ENCODE results near the gene MATN1. TPM values are rescaled to one million over a fixed set of nuclear protein-coding genes. Genes with fewer than 3 reads are reported as not detected.

Gene MATN1
- total RNA-seq, 1 experiment from 2014 or later = not detected

DNA sequence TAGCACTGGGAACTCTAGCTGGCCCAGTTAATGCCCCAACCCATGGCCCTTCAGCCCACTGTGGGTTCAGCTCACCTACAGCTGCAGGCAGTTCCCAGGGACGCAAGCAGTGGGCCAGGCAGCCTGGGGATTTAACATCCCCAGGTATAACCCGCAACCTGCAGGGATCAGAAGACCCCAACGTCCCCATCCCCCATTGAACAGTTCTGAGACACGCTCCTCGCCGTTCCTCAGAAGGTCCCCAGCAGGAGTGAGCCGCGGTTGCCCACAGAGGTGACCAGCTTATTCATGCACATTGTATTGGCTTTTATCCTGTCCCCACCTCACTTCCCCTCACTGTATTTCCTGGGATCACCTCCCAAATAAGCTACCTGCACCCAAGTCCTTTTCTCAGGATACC, 5.0 kb upstream of the MATN1 start:
- Histone ChIP-seq H3K9me3 (no peaks in the 10 kb centered on the region), H3K4me3 (no peak overlapping the region), H3K36me3 (no peaks in the 10 kb centered on the region), H3K27me3 (no peaks in the 10 kb centered on the region)
- no peak for DNase-seq

DNA sequence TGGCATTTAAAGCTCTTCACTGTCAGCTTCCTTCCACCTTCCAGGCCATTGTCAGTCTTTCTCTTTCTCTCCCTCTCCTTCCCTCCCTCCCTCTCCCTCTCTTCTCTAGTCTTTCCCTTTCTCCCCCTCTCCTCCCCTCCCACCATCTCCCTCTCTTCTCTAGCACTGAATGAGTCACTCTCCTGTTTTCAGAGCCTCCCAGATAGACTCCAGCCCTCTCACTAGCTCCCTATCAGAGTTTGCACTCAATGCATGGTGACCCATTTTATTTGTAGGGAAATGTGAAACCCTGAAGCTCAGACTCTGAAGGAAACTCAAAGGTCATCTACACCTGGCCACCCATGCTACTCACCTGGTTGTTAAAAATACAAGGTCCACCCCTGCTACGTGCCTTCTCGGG, 4.4 kb upstream of the MATN1 start:
- Histone ChIP-seq H3K36me3 (no peaks in the 10 kb centered on the region), H3K27me3 (no peaks in the 10 kb centered on the region), H3K9me3 (no peaks in the 10 kb centered on the region), H3K4me3 (no peak overlapping the region)
- DNase-seq = no peak

DNA sequence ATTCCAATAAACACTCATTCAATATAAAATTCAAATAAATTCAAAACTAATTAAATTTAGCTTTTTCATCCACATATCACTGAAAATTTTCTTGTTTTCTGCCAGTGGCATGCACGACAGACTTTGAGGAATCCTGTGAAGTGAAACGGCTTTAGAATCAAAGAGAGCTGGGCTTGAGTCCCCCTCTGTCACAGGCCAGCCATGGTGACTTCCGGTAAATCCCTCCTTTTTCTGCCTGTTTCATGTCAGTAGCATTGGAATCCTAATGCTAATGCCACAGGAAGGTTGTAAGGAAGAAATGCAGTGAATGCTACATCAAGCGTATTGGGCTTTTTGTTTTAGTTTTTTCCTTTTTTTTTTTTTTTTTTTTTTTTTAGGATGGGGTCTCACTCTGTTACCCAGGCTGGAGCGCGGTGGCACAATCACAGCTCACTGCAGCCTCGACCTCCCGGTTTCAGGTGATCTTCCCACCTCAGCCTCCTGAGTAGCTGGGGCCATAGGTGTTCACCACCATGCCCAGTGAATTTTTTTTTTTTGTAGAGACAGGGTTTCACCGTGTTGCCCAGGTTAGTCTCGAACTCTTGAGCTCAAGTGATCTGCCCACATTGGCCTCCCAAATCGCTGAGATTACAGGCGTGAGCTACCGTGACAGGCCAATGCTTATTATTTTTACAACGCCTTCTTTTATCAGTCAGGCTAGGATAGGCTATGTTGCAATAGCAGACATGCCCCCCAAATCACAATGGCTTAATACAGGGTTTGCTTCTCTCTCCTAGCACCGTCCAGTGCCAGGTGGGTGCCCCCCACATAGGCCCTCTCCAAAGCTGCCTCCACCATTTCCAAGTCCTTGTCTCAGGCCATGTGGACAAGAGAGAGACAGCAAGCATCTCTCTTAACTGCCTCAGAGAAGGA, 3.6 kb upstream of the MATN1 start:
- no peaks in the 10 kb centered on the region for H3K27me3 ChIP-seq
- H3K36me3 ChIP-seq = no peaks in the 10 kb centered on the region
- H3K9me3 ChIP-seq = no peaks in the 10 kb centered on the region
- no peak for DNase-seq
- H3K4me3 ChIP-seq = no peak overlapping the region

DNA sequence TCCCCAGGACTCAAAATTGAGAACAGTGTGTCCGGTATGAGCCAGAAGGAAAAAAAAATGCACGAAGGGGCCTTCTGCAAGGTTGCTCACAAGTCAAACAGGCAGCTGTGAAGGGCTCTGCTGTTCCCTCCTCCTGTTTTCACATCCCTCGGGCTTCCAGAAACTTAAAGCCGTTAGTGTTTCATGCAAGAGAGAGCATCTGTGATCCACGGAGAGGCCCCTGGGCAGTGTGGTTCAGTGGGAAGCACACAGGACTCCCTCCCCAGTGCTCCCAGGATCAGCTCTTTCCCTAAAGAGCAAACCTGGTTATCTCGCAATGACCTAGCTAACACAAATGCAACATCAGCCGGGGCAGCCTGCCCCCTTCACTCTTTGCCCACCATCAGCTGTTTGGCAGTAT, 2.9 kb upstream of the MATN1 start:
- no peak for DNase-seq
- no peaks in the 10 kb centered on the region for H3K9me3 ChIP-seq
- H3K36me3 ChIP-seq = no peaks in the 10 kb centered on the region
- H3K27me3 ChIP-seq = no peaks in the 10 kb centered on the region
- H3K4me3 ChIP-seq = no peak overlapping the region

DNA sequence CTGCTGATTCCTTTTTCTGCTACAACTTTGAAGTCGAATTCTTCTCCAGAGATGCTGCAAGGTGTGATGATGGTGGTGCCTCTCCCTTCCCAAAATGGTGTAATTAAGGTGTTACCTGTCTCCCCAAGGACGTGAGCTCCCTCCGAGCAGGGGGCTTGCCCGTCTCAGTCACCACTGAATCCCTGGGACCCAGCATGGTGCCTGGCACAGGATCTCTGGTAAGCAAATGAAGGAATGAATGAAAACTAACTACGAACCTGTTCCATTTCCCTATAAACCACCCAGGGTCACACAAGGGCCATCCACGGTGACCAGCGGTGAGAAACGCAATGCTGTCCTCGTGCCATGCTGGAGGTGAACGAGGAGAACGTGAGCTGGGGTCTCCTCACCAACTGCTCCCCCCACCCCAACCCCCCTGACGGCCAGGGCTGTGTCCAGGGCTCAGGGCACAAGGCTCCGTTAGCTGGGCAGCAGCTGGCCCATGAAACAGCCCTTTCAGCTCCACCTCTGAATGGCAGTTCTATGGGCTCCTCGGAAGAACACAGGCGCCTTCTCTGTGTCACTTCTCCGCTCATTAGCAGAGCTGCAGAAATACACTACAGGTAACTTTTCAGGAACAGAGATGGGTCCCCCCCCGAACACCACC, 2.2 kb upstream of the MATN1 start:
- Histone ChIP-seq H3K36me3 (no peaks in the 10 kb centered on the region), H3K4me3 (no peak overlapping the region), H3K27me3 (no peaks in the 10 kb centered on the region), H3K9me3 (no peaks in the 10 kb centered on the region)
- DNase-seq = no peak

DNA sequence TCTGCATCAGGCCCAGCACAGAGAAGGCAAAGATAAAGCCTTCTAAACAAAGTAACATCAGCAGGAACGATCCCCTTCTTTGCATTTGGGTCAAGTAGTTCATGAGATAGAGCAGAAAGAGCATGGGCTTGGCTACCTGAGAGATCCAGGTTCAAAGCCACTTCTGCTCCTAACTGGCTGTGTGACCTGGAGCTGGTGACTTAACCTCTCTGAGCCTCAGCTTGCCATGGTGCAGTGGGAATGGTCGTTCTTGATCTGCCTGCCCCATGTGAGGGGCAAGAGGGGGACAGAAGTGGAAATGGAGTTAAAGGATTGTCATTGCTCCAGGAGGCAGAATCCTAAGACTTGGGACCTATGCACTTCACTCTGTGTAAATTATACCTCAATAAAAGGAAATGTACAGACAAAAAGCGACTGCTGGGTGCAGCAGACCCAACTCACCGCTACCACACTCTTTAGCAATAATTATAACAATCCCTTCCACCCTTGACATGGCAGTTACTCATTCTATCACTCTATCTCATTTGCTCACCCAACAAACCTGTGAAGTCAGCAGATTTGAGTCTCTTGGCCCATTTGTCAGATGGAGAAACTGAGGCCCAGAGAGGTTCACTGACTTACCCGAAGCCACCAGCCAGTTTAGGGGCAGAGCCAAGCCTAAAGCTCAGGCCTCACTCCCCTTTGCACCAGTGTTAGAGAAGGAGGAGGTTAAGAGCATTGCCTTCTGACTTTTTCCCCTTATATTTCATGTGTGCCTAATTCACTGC, 1.5 kb upstream of the MATN1 start:
- Histone ChIP-seq H3K4me3 (no peak overlapping the region), H3K36me3 (no peaks in the 10 kb centered on the region), H3K27me3 (no peaks in the 10 kb centered on the region), H3K9me3 (no peaks in the 10 kb centered on the region)
- DNase-seq = no peak

DNA sequence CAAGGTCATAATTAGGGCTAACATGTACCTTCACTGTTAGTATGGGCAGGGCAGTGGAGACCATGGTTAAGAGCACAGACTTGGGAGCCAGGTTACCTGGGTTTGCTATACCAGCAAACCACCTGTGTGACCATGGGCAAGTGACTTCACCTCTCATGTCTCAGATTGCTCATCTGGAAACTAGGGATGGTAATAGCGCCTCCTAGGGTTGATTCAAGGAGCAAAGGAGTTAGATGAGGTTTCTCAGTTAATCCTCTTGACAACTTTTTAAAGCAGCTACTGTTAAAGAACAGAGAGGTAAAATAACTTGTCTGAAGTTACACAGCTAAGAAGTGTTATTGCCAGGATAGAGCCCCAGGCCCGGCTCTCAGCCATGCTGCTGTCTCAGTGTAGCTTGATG, 790 bp upstream of the MATN1 start:
- no peak for DNase-seq
- Histone ChIP-seq H3K9me3 (no peaks in the 10 kb centered on the region), H3K27me3 (no peaks in the 10 kb centered on the region), H3K36me3 (no peaks in the 10 kb centered on the region), H3K4me3 (no peak overlapping the region)

DNA sequence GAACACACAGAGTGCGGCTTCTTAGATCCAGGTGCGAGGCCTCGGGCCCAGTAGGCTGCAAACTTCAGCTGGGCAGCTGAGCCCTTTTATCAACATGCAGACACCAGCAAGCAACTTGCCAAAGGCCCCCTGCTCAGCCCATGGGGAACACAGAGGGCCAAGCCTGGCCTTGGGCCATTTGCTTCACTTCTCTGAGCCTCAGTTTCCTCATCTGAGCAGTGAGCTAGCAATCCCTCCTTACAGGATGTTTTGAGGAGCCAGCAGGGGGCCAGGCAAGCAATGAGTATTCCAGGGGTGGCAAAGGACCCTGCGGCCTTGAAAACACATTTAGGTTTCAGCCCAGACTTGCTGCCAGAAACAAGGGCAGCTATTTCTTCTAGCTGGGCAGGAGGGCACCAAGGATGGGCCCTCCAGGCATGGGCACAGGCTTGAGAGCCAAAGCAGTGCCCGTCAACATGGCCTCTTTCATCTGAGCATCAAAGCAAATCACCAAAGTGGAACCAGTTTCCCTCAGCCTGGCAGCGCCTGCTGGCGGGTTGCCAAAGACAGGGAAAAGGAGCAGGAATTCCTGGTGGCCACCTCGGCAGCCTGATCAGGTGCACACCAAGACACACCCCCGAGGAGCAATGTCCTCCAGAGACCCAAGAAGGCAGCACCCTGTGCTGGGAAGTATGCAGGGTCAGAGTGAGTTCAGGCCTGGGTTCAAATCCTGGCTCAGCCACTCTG, 1.4 kb downstream of the MATN1 start:
- no peaks in the 10 kb centered on the region for H3K27me3 ChIP-seq
- no peaks in the 10 kb centered on the region for H3K36me3 ChIP-seq
- no peaks in the 10 kb centered on the region for H3K9me3 ChIP-seq
- no peak overlapping the region for H3K4me3 ChIP-seq
- no peak for DNase-seq

DNA sequence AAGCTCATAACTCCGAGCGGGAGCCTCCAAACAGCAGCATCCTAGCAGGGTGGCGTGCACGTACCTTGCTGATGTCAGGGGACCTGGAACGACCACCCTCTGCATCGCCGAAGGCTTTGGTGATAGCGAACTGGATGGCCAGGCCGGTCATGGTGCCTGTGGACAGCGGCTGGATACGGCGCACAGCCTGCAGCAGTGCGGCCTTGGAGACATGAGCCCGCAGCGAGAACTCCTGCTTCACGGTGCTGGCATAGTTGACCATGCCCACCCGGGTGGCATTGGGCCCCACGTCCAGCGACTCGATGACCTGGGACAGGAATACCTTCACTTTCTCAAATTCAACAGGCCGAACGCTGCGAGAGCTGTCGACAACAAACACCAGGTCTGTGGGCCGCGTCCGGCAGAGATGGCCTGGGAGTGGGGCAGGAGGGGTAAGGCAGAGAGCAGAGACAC, 2.0 kb downstream of the MATN1 start:
- no peak for DNase-seq

DNA sequence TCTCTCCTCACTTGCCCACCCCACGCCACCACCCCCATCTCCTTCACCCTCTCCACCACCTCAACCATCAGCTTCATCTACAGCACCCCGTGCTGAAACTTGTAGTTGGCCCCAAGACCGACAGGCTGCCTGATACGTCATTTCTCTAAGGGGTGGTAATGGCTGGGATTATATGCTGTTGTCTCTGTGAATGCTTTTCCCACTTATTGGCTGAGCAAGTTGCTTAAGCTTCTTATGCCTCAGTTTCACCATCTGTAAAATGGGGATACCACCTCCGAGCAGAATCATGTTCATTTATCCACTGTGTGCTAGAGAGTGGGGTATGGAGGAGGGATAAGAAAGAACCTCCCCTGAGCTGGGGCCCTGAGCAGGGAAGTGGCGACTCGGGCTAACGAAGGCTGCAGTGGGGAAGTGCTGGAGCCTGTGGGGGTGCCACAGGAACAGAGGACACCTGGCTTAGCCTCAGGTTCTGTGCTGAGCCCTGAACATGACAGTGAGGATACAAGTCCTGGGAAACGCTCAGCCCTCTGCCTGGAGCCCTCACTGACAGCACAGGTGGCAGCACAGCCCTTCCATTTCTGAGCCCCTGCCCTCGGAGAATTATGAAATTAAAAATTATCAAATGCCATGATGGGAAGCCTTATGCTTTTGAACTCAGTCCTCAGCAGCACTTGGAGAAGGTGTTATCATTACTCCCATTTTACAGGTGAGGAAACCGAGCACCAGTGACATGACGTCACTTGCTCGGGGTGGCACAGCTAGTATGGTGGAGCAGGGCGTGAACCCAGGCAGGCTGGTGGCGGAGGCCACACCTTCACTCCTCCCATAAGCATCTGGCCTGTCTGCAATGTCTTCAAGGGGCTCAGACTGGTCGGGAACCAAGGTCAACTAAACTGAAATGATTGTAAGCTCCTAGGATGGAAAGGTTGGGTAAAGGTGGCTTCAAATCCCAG, 2.8 kb downstream of the MATN1 start:
- H3K9me3 ChIP-seq = peaks cover under 1% of the 10 kb centered on the region; the same call in 1 of the 2 replicates
- no peaks in the 10 kb centered on the region for H3K36me3 ChIP-seq
- no peak for DNase-seq
- no peak overlapping the region for H3K4me3 ChIP-seq
- H3K27me3 ChIP-seq = no peaks in the 10 kb centered on the region

More for the DNA sequence above, 2.0 kb downstream of the MATN1 start:
- H3K4me3 ChIP-seq = no peak overlapping the region
- H3K36me3 ChIP-seq = no peaks in the 10 kb centered on the region
- no peaks in the 10 kb centered on the region for H3K9me3 ChIP-seq
- H3K27me3 ChIP-seq = no peaks in the 10 kb centered on the region

DNA sequence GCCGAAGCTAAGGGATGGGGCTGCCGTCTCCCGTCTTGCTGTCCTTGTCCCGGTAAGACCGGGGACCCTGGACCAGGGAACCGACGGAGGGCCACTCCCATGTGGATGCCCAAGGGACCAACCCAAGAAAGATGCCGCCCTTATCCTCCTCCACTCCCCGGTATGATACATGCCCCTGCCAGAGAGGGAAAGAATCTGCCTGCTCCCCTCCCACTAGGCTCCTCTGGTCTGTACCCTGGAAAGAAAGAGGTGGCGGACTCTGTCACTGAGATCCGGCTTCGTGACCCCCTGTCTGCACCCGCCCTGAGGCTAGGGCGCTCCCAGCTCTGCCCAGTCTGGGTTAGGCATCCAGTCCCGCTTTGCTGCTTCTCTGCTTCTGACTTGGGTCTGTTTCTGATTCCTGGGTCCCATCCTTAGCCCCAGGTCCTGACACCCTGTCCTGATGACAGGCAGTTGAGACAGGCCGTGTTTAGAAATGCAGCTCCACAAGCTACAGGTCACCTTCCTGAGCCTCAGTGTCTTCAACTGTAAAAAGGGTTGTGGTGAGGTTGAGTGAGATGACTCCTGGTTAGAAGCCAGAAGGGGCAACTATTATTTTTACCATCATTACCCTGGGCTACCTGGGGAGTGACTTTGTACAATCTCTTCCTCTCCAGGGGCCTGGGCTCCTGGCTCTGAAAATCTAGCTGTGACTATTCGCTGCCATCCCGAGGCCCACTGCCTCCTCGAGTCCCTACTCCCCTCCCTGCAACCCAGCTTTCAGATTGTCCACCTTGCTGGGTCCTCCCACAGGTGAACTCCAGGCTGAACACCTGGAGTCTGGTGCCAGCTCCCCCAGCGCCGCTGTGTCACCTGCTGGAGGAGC, 3.7 kb downstream of the MATN1 start:
- Histone ChIP-seq H3K27me3 (no peaks in the 10 kb centered on the region), H3K4me3 (peak overlapping the region; percentile 59), H3K36me3 (no peaks in the 10 kb centered on the region), H3K9me3 (peaks cover 5% of the 10 kb centered on the region; the same call in 1 of the 2 replicates)
- DNase-seq = no peak

DNA sequence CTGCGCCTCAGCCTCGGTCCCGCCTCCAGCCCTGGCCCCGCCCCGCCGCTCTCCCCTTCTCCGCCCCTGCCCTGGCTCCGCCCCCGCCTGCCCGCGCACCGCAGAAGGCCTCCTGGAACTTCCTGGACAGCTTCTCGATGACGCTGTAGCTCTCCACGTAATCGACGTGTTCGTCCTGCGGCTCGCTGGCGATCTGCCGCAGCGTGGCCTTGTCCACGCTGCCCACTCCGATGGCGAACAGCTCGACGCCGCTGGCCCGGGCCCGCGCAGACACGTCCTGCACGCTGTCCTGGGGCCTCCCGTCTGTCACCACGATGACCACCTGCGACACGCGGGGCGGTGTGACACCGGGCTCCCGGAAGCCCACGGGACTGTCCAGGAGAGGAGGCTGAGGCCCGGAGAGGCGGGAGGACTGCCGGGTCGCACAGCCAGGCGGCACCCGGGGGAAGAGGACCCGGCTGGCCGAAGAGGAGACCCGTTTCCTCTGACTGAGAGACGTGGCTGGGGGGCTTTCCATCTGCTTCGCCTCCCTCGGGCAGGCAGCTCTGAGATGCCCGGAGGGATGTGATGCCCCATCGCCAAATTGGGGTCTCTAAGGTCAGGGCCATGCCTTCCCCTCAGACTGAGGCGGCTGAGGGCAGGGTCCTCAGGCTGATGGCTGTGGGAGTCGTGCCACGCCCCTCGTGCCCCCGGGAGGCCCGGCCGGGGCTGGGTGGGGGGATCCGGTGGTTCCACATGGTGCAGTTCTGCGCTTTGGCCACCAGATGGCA, 4.6 kb downstream of the MATN1 start:
- DNase-seq = peak; percentile 95
- peak overlapping the region; percentile 59 for H3K4me3 ChIP-seq

DNA sequence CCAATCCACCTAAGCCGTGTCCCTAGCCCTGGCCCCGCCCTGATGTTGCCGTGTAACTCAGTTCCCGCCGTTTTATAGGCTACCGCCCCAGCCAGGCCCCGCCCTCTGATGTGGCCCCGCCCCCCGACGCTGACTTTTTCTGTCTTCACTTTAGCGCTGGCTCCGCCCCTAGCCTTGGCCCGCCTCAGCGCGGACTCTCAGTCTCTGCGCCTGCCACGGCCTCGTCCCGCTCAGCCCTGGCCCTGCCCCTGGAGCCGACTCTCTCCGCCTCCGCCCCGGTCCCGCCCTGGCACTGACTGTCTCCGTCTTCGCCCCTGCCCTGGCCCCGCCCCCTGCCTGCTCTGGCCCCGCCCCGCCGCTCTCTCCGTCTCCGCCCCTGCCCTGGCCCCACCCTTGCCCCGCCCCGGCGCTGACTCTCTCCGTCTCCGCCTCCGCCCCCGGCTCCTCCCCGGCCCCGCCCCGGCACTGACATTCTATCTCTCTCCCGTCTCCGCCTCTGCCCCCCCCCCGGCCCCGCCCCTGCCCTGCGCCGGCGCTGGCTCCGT, 5.2 kb downstream of the MATN1 start:
- no peaks in the 10 kb centered on the region for H3K27me3 ChIP-seq
- DNase-seq = peak; percentile 98
- no peaks in the 10 kb centered on the region for H3K36me3 ChIP-seq
- H3K9me3 ChIP-seq = peaks cover 5% of the 10 kb centered on the region; the same call in 1 of the 2 replicates
- H3K4me3 ChIP-seq = peak overlapping the region; percentile 55

More for the DNA sequence above, 4.6 kb downstream of the MATN1 start:
- Histone ChIP-seq H3K27me3 (no peaks in the 10 kb centered on the region), H3K9me3 (peaks cover 5% of the 10 kb centered on the region; the same call in 1 of the 2 replicates), H3K36me3 (no peaks in the 10 kb centered on the region)

DNA sequence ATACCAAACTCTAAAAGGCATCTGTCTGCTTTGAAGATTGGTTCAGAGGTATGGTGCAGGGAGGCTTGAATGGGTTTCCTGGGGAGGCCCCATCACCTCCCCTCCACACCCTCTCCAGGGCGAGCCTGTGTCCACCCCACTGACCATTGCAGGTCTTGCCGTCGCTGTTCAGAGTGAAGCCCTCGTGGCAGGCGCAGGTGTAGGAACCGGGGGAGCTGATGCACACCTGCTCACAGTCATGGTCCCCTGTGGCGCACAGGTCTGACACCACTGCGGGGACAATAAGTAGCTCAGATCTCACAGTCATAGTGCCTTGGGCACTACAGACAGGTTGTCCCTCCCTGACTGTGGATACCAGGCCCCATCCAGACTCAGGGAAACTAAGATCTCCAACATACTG, 6.7 kb downstream of the MATN1 start:
- DNase-seq = no peak

More for the DNA sequence above, 6.7 kb downstream of the MATN1 start:
- H3K9me3 ChIP-seq = peaks cover 5% of the 10 kb centered on the region; the same call in 1 of the 2 replicates
- no peaks in the 10 kb centered on the region for H3K27me3 ChIP-seq
- H3K4me3 ChIP-seq = no peak overlapping the region
- no peaks in the 10 kb centered on the region for H3K36me3 ChIP-seq
